HG02973 (cell line): ENCODE measurements around the gene CTNNA3.

Experiments
- ATAC-seq: cut with Tn5 transposase; IDR thresholded peaks from one replicate; pipeline ENCODE4 v1.9.1; 2021; ENCODE audit warnings: moderate library complexity; ENCODE audit not compliant: unreplicated experiment

CTNNA3 gene

GRCh38 chr10:66834802-66835201, 861.2 kb downstream of the CTNNA3 start:
- ATAC-seq: no peak

DNA sequence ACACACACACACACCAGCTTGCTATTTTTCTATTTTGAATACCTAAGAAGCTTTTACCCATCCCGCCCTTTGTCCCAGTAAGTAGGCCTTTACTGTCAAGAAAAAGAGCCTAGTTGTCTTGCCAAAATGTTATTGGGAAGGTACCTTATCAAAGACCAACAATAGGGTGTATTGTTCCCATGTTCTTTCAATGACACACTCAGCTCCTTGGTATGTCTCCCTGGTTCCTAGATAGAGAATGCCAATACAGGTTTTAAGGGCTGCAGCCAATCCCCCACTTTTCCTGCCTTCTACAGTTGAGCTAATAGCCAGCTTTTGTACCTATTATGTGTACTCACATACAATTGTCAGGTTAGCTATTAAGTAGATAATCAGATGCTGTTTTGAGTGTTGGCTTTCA, 862.1 kb downstream of the CTNNA3 start:
- ATAC-seq: no peak

GRCh38 chr10:66832781-66833422, 863.1 kb downstream of the CTNNA3 start:
- ATAC-seq: no peak

DNA sequence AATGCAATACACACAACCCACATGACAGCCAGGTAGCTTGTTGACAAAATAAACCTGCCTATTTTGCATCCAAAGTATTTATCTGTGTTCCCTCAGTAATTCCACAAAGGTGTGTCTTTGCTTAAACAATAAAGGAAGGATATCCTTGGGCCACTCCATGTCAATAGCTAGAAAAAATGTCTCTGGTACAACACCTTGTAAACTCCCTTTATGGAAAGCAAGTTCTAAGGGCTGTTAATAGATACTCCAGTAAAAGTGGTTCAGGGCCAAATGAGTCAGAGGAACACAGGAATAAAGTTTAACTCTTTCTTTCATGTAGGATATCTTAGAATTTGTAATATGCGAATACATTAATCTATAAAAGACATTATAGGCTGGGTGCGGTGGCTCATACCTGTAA, 867.0 kb downstream of the CTNNA3 start:
- no peak for ATAC-seq

DNA sequence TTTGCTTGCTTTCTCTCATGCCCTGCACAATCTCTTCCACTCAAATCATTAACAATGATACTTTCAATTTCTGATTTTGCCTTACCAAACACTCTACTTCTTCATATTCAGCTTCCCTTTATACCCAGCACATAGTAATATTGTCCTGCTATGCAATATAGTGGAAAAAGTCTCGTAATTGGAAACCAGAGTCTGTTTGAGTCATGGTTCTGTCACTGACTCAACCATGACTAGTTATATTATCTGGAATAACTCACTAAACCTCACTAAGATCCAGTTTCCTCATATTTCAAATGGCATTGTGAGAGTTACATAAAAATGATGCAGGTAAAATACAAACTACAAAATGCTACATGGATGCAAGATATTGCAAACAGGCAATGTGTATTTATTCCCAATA, 868.6 kb downstream of the CTNNA3 start:
- ATAC-seq: no peak

- no peak for ATAC-seq
Measured at GRCh38 chr10:66823301-66823700, 872.7 kb downstream of the CTNNA3 start.

GRCh38 chr10:66822801-66823200, 873.2 kb downstream of the CTNNA3 start:
- no peak for ATAC-seq

DNA sequence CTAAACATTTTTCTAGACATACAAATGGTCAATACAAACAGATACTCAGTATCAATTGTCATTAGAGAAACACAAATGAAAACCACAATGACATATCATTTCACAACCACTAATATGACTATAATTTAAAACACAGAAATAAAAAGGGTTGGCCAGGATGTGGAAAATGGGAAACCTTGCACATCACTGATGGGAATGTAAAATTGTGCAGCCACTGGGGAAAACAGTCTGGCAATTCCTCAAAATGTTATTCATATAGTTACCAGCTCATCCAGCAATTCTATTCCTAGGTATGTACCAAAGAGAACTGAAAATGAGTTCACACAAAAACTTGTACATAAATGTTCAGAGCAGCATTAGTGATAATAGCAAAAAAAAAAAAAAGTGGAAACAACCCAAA, 876.3 kb downstream of the CTNNA3 start:
- no peak for ATAC-seq

DNA sequence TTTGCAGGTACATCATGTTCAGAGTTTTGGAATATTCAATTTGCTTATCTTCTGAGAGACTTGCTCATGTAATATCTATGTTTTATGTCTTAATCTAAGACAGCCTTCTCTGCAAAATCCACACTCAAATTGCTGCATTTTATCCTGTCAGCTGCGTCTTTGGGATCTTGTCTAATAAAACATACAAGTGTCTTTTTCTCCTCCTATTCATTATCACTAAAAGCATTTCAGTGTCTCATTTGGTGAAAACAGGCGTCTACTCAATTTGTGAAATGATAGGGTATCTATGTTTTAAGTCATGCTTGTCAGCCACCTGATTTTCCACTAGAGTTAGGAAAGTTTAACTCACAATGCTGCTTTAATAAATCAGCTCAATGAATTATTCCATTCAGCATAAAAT, 882.9 kb downstream of the CTNNA3 start:
- no peak for ATAC-seq

- no peak for ATAC-seq
Measured at GRCh38 chr10:66811211-66811610, 884.8 kb downstream of the CTNNA3 start.

DNA sequence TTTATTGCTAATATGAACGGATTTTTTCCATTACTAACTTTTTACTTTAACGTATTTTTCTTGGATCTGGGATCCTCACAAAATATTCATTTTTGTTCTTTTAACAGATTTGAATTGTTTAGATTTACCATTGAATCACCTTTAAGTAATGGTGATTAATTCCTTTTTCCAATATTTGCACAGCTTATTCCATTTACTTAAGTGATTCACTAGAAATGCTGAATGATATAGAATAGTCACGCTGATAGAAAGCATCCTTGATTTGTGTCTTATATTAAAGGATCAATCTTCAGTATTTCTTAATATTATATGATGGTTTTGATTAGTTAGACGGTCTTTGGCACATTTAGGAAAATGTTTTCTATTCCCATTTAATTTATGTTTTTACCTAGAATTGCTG, 886.6 kb downstream of the CTNNA3 start:
- ATAC-seq: no peak

- ATAC-seq: no peak
Measured at GRCh38 chr10:66805612-66806011, 890.4 kb downstream of the CTNNA3 start.

DNA sequence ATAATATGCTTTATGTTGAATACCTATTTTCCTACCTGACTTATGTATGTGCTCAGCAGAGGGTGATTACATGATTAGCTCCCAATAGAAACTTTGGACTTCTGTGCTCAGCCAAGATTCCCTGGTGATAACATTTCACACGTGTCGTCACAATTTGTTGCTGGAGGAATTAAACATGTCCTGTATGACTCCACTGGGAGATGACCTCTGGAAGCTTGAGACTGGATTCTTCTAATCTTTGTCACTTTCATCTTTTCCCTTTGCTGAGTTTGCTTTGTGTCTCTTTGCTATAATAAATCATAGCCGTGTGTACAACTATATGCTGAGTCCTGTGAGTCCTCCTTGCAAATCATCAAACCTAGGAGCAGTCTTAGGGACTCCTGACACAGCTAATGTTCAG, 891.0 kb downstream of the CTNNA3 start:
- ATAC-seq: no peak

DNA sequence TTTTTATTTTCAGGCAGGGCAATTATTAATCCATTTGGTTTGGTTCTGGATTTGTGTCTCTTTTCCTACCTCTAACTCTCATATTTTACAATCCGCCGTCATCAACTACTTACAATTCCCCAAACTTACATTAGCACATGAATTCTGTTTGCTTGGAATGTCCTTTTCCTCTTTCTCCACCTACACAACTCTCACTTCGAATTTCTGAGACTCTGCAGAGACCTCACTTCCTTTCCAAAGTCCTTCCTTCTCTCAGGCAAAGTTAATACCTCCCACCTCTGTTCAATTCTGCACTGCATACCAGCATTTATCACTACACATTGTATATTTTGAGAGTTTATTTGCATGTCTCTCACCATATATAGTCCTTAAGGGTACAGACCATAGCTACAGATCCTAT, 892.8 kb downstream of the CTNNA3 start:
- no peak for ATAC-seq

GRCh38 chr10:66799474-66799873, 896.5 kb downstream of the CTNNA3 start:
- no peak for ATAC-seq

GRCh38 chr10:66795866-66796265, 900.1 kb downstream of the CTNNA3 start:
- ATAC-seq: no peak

GRCh38 chr10:66792441-66792840, 903.6 kb downstream of the CTNNA3 start:
- ATAC-seq: no peak

- no peak for ATAC-seq
Measured at GRCh38 chr10:66788178-66788987, 907.6 kb downstream of the CTNNA3 start.

- no peak for ATAC-seq
Measured at GRCh38 chr10:66786709-66787108, 909.3 kb downstream of the CTNNA3 start.

- no peak for ATAC-seq
Measured at GRCh38 chr10:66784770-66785169, 911.2 kb downstream of the CTNNA3 start.

DNA sequence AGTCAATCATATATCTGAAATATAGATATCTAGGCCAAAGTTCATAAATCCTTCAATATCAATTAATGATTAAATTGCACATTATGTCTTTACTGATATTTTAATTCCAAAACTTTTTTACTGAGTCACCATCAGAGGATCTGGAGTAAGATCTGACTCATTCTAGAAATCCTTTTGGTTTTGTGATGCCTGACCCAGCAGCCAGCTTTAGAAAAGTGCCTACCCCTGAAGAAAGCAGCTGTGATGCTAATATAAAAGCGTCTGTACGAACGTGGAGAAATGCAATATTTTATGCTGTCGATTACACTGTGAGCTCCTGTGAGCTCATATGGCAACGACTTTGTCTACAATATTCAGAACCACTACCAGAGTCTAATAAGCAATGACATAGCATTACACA, 912.7 kb downstream of the CTNNA3 start:
- ATAC-seq: no peak

- ATAC-seq: no peak
Measured at GRCh38 chr10:66782776-66783175, 913.2 kb downstream of the CTNNA3 start.

DNA sequence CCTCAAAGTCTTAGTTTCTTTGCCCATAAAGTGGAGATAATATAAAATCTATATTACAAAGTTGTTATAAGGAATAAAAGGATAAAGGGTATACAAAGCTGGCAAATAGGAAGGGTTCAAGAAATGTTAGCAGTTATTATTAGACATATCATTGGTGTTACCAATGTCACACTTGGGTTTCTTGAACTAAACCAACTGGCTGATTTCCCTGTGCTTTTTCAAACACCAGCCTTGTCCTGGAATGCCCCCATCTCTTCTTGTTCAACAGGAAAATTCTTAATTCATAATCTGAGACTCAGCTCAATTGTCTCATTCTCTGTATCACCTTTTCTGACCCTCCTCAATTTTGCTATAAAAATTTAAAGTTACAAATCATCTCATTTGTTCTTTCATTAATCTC, 913.9 kb downstream of the CTNNA3 start:
- ATAC-seq: no peak
